ENCODE data around the gene TECPR1. TPM values are rescaled to one million over a fixed set of nuclear protein-coding genes. Genes with fewer than 3 reads are reported as not detected.
A peak's percentile ranks its signal among the peaks of the same experiment; 100 is the strongest.
"Not testable (repeated sequence)": the region's sequence is repeated elsewhere in the genome, so short reads cannot be mapped to it uniquely, and the experiment has no call there.

Gene TECPR1
- total and polyA plus RNA-seq, 2 of the 4 experiments (the other 2 are of a cell fraction), result 11.5 to 14.7 TPM

DNA sequence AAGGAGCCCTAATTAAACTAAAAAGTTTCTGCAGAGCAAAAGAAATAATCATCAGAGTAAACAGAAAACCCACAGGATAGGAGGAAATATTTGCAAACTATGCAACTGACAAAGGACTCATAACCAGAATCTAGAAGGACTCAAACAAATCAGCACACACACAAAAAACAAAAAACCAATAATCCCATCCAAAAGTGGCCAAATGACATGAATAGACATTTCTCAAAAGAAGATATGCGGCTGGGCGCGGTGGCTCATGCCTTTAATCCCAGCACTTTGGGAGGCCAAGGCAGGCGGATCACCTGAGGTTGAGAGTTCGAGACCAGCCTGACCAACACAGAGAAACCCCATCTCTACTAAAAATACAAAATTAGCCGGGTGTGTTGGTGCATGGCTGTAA lies 32.6 kb downstream of the TECPR1 start:
- peak; percentile 47 for ATAC-seq (ENCODE audit: low read depth)
- H3K14ac ChIP-seq (replicated peaks; ENCODE audit: low read depth, low read length); H4K8ac ChIP-seq (ENCODE audit: low read depth in 2 of 2, low read length in 2 of 2); H3K4ac ChIP-seq (ENCODE audit: low read depth, low read length); H2BK15ac ChIP-seq (ENCODE audit: low read depth, low read length); intact Hi-C loops (cut with micrococcal nuclease); H2AK5ac ChIP-seq (ENCODE audit: low read depth, low read length); H3K9me1 ChIP-seq (ENCODE audit: insufficient read depth, low read length); H4K5ac ChIP-seq (ENCODE audit: low read depth, low read length); dilution Hi-C loops (cut with HindIII; ENCODE audit: low sequenced_read_pairs, unreplicated experiment); in situ Hi-C loops (cut with MboI; ENCODE audit: low sequenced_read_pairs); H3K27me3 ChIP-seq (ENCODE audit: control insufficient read depth, insufficient read depth, low read length); H2BK20ac ChIP-seq (ENCODE audit: low read depth, low read length); H3K23ac ChIP-seq (ENCODE audit: low read depth, low read length); H2AFZ ChIP-seq (replicated peaks; ENCODE audit: low read length, poor library complexity); CTCF ChIA-PET; H3K79me1 ChIP-seq (ENCODE audit: low read depth in 1 of 2, low read length in 2 of 2); H3K4me3 ChIP-seq (ENCODE audit: insufficient read depth, low read depth, low read length); H3K18ac ChIP-seq (ENCODE audit: low read depth, low read length); DNase-seq; POLR2A ChIA-PET (ENCODE audit: unreplicated experiment); H3K4me2 ChIP-seq (ENCODE audit: low read depth, low read length); H2BK120ac ChIP-seq (ENCODE audit: low read depth, low read length); H2AK9ac ChIP-seq (replicated peaks; ENCODE audit: low read depth, low read length, poor library complexity); H4K91ac ChIP-seq (ENCODE audit: insufficient read depth, low read depth, low read length); BruUV-seq (replicated peaks); H3K9me3 ChIP-seq (ENCODE audit: control insufficient read depth, insufficient read depth, low read length); H4K20me1 ChIP-seq (ENCODE audit: insufficient read depth, low read length); H3K4me1 ChIP-seq (ENCODE audit: control insufficient read depth, insufficient read depth, low read length); H3K9ac ChIP-seq (ENCODE audit: low read depth, low read length); H3K56ac ChIP-seq (ENCODE audit: extremely low read depth, insufficient read depth, low read length): not testable (repeated sequence)
- WGBS, 2 experiments (ENCODE audit: extremely low coverage in 2 of 2, insufficient read length in 1 of 2), result 89% methylated on average over 3 of the region's 6 CpGs; no CpG with 5 or more reads in 1 of the 2 experiments
- Histone ChIP-seq H3K36me3 (ENCODE audit: control insufficient read depth, insufficient read depth, low read length) (peaks cover 29% of the 10 kb centered on the region), H3K27ac (ENCODE audit: insufficient read depth, low read length) (peak overlapping the region; percentile 71; the same call in 1 of the 2 replicates), H2BK5ac (ENCODE audit: low read depth, low read length, poor library complexity, severe bottlenecking) (peak overlapping the region; percentile 26)

All from IMR-90 (cell line).